Left lung (tissue), 10 donors: ENCODE measurements around the gene CALCB. TPM values are rescaled to one million over a fixed set of nuclear protein-coding genes. Genes with fewer than 3 reads are reported as not detected.
"Not testable (repeated sequence)": the region's sequence is repeated elsewhere in the genome, so short reads cannot be mapped to it uniquely, and the experiment has no call there.

Experiments
- ATAC-seq: fragments of 200-7000 bp; cut with Tn5 transposase; one replicate; pipeline ENCODE4 v1.9.1; 2020; ENCODE audit warnings: moderate library complexity
- DNase-seq, 4 donors: peaks; one replicate each; pipeline ENCODE4 v3.0.0-alpha.2; 2013 to 2020
- H3K27ac ChIP-seq, 2 donors: fragments of 200-600 bp; sonication (generic) in 1 of 2; one replicate each; pipeline versions ENCODE4 v1.5.0 to v1.8.0; 2020 to 2021
- H3K27me3 ChIP-seq, 2 donors: fragments of 200-600 bp; sonication (generic) in 1 of 2; one replicate each; pipeline versions ENCODE4 v1.5.0 to v1.8.0; 2020 to 2021
- H3K36me3 ChIP-seq, 2 donors: fragments of 200-600 bp; sonication (generic) in 1 of 2; one replicate each; pipeline versions ENCODE4 v1.5.0 to v1.8.0; 2020 to 2021
- H3K4me1 ChIP-seq, 2 donors: fragments of 200-600 bp; one replicate each; pipeline ENCODE4 v1.8.0; 2021
- H3K4me3 ChIP-seq, 2 donors: fragments of 200-600 bp; sonication (generic) in 1 of 2; one replicate each; pipeline versions ENCODE4 v1.5.0 to v1.8.0; 2020 to 2021; ENCODE audit warnings: mild to moderate bottlenecking in 1 of 2
- H3K9me3 ChIP-seq, 2 donors: fragments of 200-600 bp; sonication (generic) in 1 of 2; one replicate each; pipeline versions ENCODE4 v1.5.0 to v1.8.0; 2020 to 2021
- CTCF ChIP-seq, 2 donors: fragments of 200-600 bp; sonication (generic) in 1 of 2; IDR thresholded peaks; one replicate each; pipeline versions ENCODE4 v1.5.0 to v1.8.0; 2021; ENCODE audit warnings: antibody characterized with exemption in 2 of 2
- intact Hi-C, 2 donors: fragments of 100-400 bp; cut with DNase I; formaldehyde crosslinking; loops; one replicate each; pipeline versions ENCODE4 v1.11.2 to v1.14.2; 2022
- polyA plus RNA-seq, 6 donors: library from polyadenylated mRNA; unstranded; fragments of 120-200 nt; gene quantifications; one replicate each; pipeline ENCODE4 v1.2.1, GENCODE V29; 2013; ENCODE audit not compliant: insufficient read length in 6 of 6
- total RNA-seq, 2 donors: library from RNA; stranded (reverse); fragmentation: NEBNext Ultra II Directional; extraction: Animal tissue kit (Norgen Biotek cat#: 25700); gene quantifications; one replicate each; pipeline ENCODE4 v1.2.1, GENCODE V29; 2021
- donor health status: DM: no; HTN: yes; CAD: no.
- donor health status: DM: no; HTN: no; CAD: no.

The CALCB gene
- total and polyA plus RNA-seq, 8 donors: 0.11 to 0.28 (median 0.17) TPM; not detected in 1

GRCh38 chr11:15062599-15062998 is 10.8 kb upstream of the CALCB start:
- Histone ChIP-seq H3K27ac (no peak overlapping the region), H3K27me3 (no peaks in the 10 kb centered on the region), H3K36me3 (no peaks in the 10 kb centered on the region), H3K9me3 (peaks cover 0 to 2% of the 10 kb centered on the region in 2 donors), H3K4me1 (no peaks in the 10 kb centered on the region), H3K4me3 (no peak overlapping the region)
- ATAC-seq (no peak), DNase-seq (no peak)
- TF ChIP-seq CTCF (IDR thresholded peaks at IDR 0.05): no peak
- intact Hi-C loops: no loop called here

GRCh38 chr11:15069751-15070150 is 3.6 kb upstream of the CALCB start:
- not testable (repeated sequence) for ATAC-seq, H3K4me3 ChIP-seq, DNase-seq, H3K36me3 ChIP-seq, H3K27ac ChIP-seq
- Histone ChIP-seq H3K9me3 (peaks cover 0 to 15% of the 10 kb centered on the region in 2 donors), H3K4me1 (peaks cover 15 to 17% of the 10 kb centered on the region in 2 donors), H3K27me3 (peaks cover 19 to 34% of the 10 kb centered on the region in 2 donors)
- intact Hi-C loops: loop anchor here in 1 of 2 donors (10.0 kb wide), 1 partner anchor 165 kb away; no protein-coding TSS in a partner anchor

- intact Hi-C loops: loop anchor here in 1 of 2 donors (10.0 kb wide), 1 partner anchor 167 kb away; no protein-coding TSS in a partner anchor
- no peaks in the 10 kb centered on the region for H3K36me3 ChIP-seq
- TF ChIP-seq CTCF (IDR thresholded peaks at IDR 0.05): no peak
- H3K9me3 ChIP-seq: peaks cover 0 to 15% of the 10 kb centered on the region in 2 donors
- DNase-seq (peak in 1 of 4 donors; percentile 75), ATAC-seq (no peak)
- H3K27ac ChIP-seq: no peak overlapping the region
- peaks cover 16 to 18% of the 10 kb centered on the region in 2 donors for H3K4me1 ChIP-seq
- no peak overlapping the region for H3K4me3 ChIP-seq
- H3K27me3 ChIP-seq: peaks cover 19 to 47% of the 10 kb centered on the region in 2 donors
Observed at GRCh38 chr11:15071556-15072255, 1.7 kb upstream of the CALCB start.

GRCh38 chr11:15072551-15073143 is 746 bp upstream of the CALCB start:
- Histone ChIP-seq H3K4me1 (peaks cover 16 to 18% of the 10 kb centered on the region in 2 donors), H3K27ac (no peak overlapping the region), H3K36me3 (no peaks in the 10 kb centered on the region), H3K9me3 (peaks cover 0 to 15% of the 10 kb centered on the region in 2 donors), H3K4me3 (no peak overlapping the region), H3K27me3 (peaks cover 19 to 53% of the 10 kb centered on the region in 2 donors)
- DNase-seq: peak in 1 of 4 donors; percentile 57
- intact Hi-C loops: loop anchor here in 1 of 2 donors (10.0 kb wide), 1 partner anchor 168 kb away; no protein-coding TSS in a partner anchor
- no peak for ATAC-seq
- TF ChIP-seq CTCF (IDR thresholded peaks at IDR 0.05): no peak

- H3K9me3 ChIP-seq: peaks cover 0 to 6% of the 10 kb centered on the region in 2 donors
- no peak overlapping the region for H3K27ac ChIP-seq
- no peaks in the 10 kb centered on the region for H3K36me3 ChIP-seq
- intact Hi-C loops: loop anchor here in 1 of 2 donors (10.0 kb wide), 1 partner anchor 170 kb away; no protein-coding TSS in a partner anchor
- ATAC-seq: peak; percentile 96
- peaks cover 19 to 53% of the 10 kb centered on the region in 2 donors for H3K27me3 ChIP-seq
- peak overlapping the region in 1 of 2 donors; percentile 13 for H3K4me3 ChIP-seq
- peak; percentile 71 to 79 for TF ChIP-seq CTCF (IDR thresholded peaks at IDR 0.05)
- H3K4me1 ChIP-seq: peaks cover 16 to 18% of the 10 kb centered on the region in 2 donors
- DNase-seq: peak; percentile 67 to 91 (median 80)
Observed at GRCh38 chr11:15074206-15075161, 1.1 kb downstream of the CALCB start.
